Stimulated activated CD8-positive, alpha-beta memory T cell treated with anti-CD3 and anti-CD28 coated beads, Interleukin-15, amount 100 ng/mL, for 48 hours (primary cell): ENCODE measurements around the gene FADS2.

Source experiments
- DNase-seq, 2 donors: peaks; one replicate each; pipeline ENCODE4 v3.0.0-alpha.2; 2020; ENCODE audit warnings: low read depth in 2 of 2

FADS2 gene

GRCh38 chr11:61827571-61828378, at the start of gene FADS2:
TSS of gene FADS2 (plus strand) at chr11:61828300. CDS start at chr11:61828391, 91 bp downstream.
- peak; percentile 76 to 78 for DNase-seq

DNA sequence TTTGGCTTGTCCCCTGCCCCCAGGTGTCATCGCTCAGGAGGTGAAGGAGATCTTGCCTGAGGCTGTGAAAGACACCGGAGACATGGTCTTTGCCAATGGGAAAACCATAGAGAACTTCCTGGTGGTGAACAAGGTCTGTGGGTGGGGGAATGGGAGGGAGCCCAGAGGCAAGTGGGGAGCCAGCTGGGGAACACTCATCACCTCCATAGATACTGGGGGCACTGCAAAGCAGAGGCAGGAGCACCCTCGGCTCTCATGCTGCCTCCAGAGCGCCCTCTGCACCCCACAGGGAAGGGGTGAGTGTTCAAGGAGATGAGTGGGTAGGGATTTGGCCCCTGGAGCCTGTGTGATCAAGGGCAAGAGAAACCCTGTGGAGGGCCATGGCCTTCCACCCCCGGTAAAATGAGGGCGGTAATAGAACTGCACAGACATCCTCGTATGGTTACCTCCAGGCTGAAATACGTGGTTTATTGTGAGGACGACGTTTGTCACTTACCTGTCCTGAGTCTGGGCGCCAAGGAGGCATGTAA, 49.7 kb upstream of the FADS2 start:
- DNase-seq: no peak

DNA sequence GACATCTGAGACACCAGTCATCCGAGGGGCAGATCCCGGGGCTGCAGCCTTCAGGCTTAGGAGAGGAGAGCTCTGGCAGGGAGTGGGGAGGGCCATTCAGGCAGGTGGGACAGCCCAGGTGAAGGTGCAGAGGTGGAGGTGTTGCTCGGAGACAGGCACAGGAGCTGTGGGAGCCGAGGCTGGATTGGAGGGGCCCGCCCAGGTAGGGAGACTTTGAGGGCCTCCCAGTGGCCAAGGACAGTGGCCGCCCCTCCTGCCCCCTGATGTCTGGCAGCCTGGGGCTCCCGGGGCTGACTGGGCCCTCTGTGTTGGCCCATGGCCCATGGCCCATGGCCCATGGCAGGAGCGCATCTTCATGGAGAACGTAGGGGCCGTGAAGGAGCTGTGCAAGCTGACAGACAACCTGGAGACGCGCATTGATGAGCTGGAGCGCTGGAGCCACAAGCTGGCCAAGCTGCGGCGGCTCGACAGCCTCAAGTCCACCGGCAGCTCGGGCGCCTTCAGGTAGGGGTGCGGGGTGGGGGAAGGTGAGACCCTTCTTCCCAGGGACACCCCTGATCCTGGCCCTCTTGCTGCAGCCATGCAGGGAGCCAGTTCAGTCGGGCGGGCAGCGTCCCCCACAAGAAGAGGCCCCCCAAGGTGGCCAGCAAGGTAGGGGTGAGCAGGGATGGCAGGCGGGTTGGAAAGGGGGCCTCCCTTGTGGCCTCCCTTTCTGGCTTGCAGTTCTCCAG, 49.0 kb upstream of the FADS2 start:
- no peak for DNase-seq

GRCh38 chr11:61779666-61780525, 48.2 kb upstream of the FADS2 start:
- no peak for DNase-seq

GRCh38 chr11:61780581-61781162, 47.4 kb upstream of the FADS2 start:
- DNase-seq: no peak

DNA sequence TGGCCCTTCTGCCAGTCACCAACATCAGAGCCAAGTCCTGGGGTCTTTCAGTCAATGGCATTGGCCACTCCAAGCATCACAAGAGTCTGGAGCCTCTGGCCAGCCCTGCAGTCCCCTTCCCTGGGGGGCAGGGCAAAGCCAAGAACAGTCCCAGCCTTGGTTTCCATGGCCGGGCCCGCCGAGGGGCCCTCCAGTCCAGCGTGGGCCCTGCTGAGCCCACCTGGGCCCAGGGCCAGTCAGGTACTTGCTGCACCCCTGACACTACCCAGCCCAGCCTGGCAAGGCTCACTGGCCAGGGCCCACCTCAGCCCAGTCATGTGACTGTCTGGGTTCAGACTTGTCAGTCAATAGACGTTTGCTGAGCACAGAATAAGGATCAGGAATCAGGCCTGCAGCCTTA, 46.5 kb upstream of the FADS2 start:
- DNase-seq: no peak

DNA sequence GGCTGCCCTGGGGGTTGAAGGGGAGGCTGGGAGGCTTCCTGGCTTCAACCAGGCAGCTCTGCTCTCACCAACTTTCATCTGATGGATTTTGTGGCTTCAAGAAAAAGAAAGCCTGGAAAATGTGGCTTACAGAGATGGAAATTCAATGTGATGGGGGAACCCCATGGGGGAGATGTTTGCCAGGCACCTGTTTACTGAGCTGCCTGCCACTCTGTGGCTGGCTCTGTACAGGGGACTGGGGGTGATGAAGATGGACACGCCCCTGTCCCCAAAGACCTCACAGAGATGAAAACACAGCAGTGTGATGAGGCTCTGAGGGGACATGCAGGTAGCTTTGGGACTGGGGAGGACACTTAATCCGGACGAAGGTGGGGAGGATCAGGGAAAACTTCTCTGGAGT, 45.8 kb upstream of the FADS2 start:
- no peak for DNase-seq

- DNase-seq: no peak
Measured at GRCh38 chr11:61782841-61783240, 45.3 kb upstream of the FADS2 start.

GRCh38 chr11:61783717-61784505, 44.2 kb upstream of the FADS2 start:
- no peak for DNase-seq

DNA sequence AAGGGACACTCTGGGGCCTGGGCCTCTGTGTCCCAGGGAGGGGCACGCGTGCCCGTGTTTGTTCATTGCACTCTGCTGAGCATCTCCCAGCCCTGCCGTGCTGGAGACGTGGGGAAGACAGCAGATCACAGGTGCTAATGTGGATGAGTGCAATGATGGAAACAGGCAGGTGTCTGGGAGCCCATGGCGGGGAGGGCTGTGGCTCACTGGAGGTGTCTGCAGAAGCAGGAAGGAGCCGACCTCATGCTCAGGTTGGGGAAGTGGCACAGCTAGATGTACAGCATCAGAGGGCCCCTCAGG, 43.6 kb upstream of the FADS2 start:
- DNase-seq: no peak

DNA sequence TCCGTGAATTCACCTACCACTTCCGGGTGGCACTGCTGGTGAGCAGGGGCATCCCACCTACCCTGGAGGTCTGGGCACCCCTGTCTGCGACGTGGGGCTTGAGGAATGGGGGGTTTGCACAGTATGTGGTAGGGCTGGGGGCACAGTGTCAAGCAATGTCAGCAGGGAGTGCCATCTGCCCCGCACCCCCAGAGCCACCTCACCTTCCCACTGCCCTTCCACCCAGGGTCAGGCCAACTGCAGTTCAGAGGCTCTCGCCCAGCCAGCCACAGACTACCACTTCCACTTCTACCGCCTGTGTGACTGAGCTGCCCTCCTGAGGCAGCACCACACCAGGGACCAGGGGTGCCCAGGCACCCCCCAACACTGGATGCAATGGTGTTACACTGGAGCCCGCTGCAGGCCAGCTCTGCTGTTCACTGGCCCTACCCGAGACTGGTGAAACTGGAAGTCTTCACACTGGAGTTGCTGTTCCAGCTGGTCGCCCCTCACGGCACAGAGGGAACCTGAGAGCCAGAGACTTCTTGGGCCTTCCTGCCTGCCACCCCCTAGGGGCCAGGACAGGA, 42.2 kb upstream of the FADS2 start:
- DNase-seq: no peak

GRCh38 chr11:61787928-61788491, 40.1 kb upstream of the FADS2 start:
- DNase-seq: no peak

GRCh38 chr11:61791737-61792309, 36.3 kb upstream of the FADS2 start:
- DNase-seq: peak in 1 of 2 donors; percentile 36

- peak; percentile 80 to 81 for DNase-seq
Measured at GRCh38 chr11:61792310-61793082, 35.6 kb upstream of the FADS2 start, which contains the start of the genes FEN1 and TMEM258. TSS of gene FEN1 (plus strand) at chr11:61792911. CDS start at chr11:61795362, 2,451 bp downstream. TSS of gene TMEM258 (minus strand) at chr11:61792599. CDS start at chr11:61792558, 41 bp downstream.

DNA sequence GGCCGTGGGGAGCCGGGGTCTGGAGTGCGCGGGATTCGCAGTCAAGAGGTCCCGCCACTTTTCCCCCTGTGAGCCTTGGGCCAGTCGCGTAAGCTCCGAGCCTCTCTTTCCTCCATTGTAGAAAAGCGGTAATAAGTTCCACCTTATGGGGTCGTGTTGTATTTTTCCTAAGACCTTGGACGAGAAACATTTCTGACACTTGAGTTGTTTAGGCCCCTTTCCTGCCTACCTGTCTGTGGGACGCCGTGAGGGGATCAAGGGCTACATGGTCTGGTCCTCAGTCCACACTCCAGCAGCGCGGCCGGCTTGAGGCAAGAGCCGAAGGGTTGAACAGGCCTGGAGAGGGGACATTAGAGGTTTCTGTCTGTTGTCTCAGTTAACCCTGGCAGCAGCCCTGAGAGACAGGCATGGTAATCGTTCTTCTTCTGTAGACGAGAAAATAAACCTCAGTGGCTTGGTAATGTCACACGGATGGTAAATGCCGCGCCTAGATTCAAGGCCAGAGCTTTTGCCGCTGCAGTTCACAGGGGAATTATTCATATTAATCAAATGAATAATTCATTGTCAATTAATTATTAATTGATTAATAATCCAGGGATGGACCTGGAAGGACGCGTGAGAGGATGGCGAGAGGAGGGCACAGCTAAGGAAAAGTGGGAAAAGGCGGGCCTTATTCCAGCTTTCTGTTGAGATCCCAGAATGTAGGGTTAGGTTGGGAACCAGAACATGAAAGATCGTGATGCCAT, 34.8 kb upstream of the FADS2 start:
- no peak for DNase-seq

DNA sequence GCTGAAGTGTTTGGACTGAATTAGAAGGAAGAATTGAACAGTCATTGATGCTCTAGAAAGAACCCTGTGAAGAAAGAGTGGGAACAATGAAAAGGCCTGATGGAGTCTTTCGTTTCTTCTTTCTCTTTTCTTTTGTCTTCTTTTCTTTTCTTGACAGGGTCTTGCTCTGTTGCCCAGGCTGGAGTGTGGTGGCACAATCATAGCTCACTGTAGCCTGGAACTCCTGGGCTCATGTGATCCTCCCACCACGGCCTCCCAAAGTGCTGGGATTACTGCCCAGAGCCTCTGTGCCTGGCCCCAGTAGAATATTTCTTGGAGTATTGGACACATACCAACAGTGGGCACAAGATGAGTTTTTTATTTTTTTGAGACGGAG, 34.3 kb upstream of the FADS2 start:
- DNase-seq: no peak

DNA sequence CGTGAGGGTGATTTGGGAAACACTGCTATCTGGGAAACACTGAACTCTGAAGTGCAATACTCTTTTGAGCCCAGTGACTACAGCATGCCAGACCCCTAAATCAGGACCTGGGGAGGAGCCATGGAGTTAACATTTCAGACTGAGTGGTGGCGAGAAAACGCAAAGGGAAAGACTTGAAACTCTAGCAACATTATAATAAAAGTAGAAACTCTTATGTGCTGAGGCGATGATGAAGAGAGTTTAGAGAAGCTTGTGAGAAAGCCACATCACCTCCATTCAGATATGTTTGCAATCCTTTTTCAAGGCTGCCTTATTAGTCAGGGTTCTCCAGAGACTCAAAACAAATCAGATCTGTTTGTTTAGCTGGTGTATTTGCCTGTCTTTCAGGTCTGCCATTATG, 33.5 kb upstream of the FADS2 start:
- no peak for DNase-seq

- no peak for DNase-seq
Measured at GRCh38 chr11:61795459-61795858, 32.6 kb upstream of the FADS2 start.
